Activated CD4-positive, alpha-beta memory T cell treated with anti-CD3 and anti-CD28 coated beads, Interleukin-2, amount 10 ng/mL, durations not matched to agents 7 days and 5 days (primary cell): ENCODE results near the gene EPHB2. TPM values are rescaled to one million over a fixed set of nuclear protein-coding genes. Genes with fewer than 3 reads are reported as not detected.

Experiments used
- CTCF ChIA-PET: fragments of 350-600 bp; sonication (Branson Sonifier 250); formaldehyde crosslinking; loops from one replicate; lab custom pipeline; 2021; ENCODE audit warnings: antibody characterized with exemption, inconsistent platforms; lab: Charles Lee
- POLR2A ChIA-PET: fragments of 350-600 bp; sonication (Branson Sonifier 250); formaldehyde crosslinking; loops from one replicate; lab custom pipeline; 2021; ENCODE audit warnings: antibody characterized with exemption; lab: Charles Lee
- DNase-seq: peaks from one replicate; pipeline ENCODE4 v3.0.0-alpha.2; 2020
- H3K27ac Mint-ChIP-seq: one replicate; pipeline ENCODE4 v1.8.0; 2021; ENCODE audit warnings: mild to moderate bottlenecking, mixed read lengths
- H3K27me3 Mint-ChIP-seq: one replicate; pipeline ENCODE4 v1.8.0; 2021; ENCODE audit warnings: mixed read lengths
- H3K36me3 Mint-ChIP-seq: one replicate; pipeline ENCODE4 v1.8.0; 2021; ENCODE audit warnings: low read depth, mixed read lengths
- H3K4me1 Mint-ChIP-seq: one replicate; pipeline ENCODE4 v1.8.0; 2021; ENCODE audit warnings: mixed read lengths
- H3K4me3 Mint-ChIP-seq: one replicate; pipeline ENCODE4 v1.8.0; 2021; ENCODE audit warnings: mild to moderate bottlenecking, mixed read lengths
- H3K9me3 Mint-ChIP-seq: one replicate; pipeline ENCODE4 v1.8.0; 2021; ENCODE audit warnings: mixed read lengths
- total RNA-seq, 2 experiments: library from RNA; stranded (reverse); gene quantifications; one replicate each; pipeline ENCODE4 v1.2.3, GENCODE V29; 2021

The EPHB2 gene
- total RNA-seq, 2 experiments from 2014 or later: not detected

- Mint-ChIP-seq H3K36me3 (peaks cover 2% of the 10 kb centered on the region), H3K9me3 (no peaks in the 10 kb centered on the region), H3K4me3 (no peak overlapping the region), H3K27ac (no peak overlapping the region), H3K4me1 (peaks cover 15% of the 10 kb centered on the region), H3K27me3 (peaks cover 42% of the 10 kb centered on the region)
- no peak for DNase-seq
- CTCF ChIA-PET: no interaction called here
- POLR2A ChIA-PET: no interaction called here
Measured at GRCh38 chr1:22714455-22714854, 3.8 kb downstream of the EPHB2 start.

GRCh38 chr1:22717037-22717760, 6.6 kb downstream of the EPHB2 start:
- no peaks in the 10 kb centered on the region for H3K9me3 Mint-ChIP-seq
- H3K4me1 Mint-ChIP-seq: peaks cover 6% of the 10 kb centered on the region
- ChIA-PET CTCF (no interaction called here), POLR2A (no interaction called here)
- H3K36me3 Mint-ChIP-seq: no peaks in the 10 kb centered on the region
- no peak for DNase-seq
- peaks cover 30% of the 10 kb centered on the region for H3K27me3 Mint-ChIP-seq
- H3K4me3 Mint-ChIP-seq: no peak overlapping the region
- H3K27ac Mint-ChIP-seq: no peak overlapping the region

GRCh38 chr1:22721122-22721873, 10.7 kb downstream of the EPHB2 start:
- H3K27ac Mint-ChIP-seq: no peak overlapping the region
- peaks cover 14% of the 10 kb centered on the region for H3K27me3 Mint-ChIP-seq
- H3K4me3 Mint-ChIP-seq: no peak overlapping the region
- no peaks in the 10 kb centered on the region for H3K9me3 Mint-ChIP-seq
- no peaks in the 10 kb centered on the region for H3K36me3 Mint-ChIP-seq
- ChIA-PET CTCF (interaction anchor here (1.4 kb wide), 1 partner anchor 17 kb away, joined by 3 read pairs; no protein-coding TSS in a partner anchor), POLR2A (no interaction called here)
- DNase-seq: no peak
- no peaks in the 10 kb centered on the region for H3K4me1 Mint-ChIP-seq

- Mint-ChIP-seq H3K4me3 (no peak overlapping the region), H3K4me1 (no peaks in the 10 kb centered on the region), H3K27me3 (peaks cover 14% of the 10 kb centered on the region), H3K9me3 (no peaks in the 10 kb centered on the region), H3K36me3 (no peaks in the 10 kb centered on the region), H3K27ac (no peak overlapping the region)
- no peak for DNase-seq
- ChIA-PET POLR2A (no interaction called here), CTCF (no interaction called here)
Measured at GRCh38 chr1:22722901-22723550, 12.4 kb downstream of the EPHB2 start.

- Mint-ChIP-seq H3K27me3 (peaks cover 14% of the 10 kb centered on the region), H3K4me3 (no peak overlapping the region), H3K27ac (no peak overlapping the region), H3K4me1 (no peaks in the 10 kb centered on the region), H3K36me3 (no peaks in the 10 kb centered on the region), H3K9me3 (no peaks in the 10 kb centered on the region)
- CTCF ChIA-PET: no interaction called here
- POLR2A ChIA-PET: no interaction called here
- no peak for DNase-seq
Measured at GRCh38 chr1:22727873-22728272, 17.2 kb downstream of the EPHB2 start.

GRCh38 chr1:22728751-22729399, 18.2 kb downstream of the EPHB2 start:
- Mint-ChIP-seq H3K27ac (no peak overlapping the region), H3K36me3 (no peaks in the 10 kb centered on the region), H3K9me3 (no peaks in the 10 kb centered on the region), H3K4me3 (no peak overlapping the region), H3K27me3 (peaks cover 12% of the 10 kb centered on the region), H3K4me1 (no peaks in the 10 kb centered on the region)
- ChIA-PET CTCF (interaction anchor here (1.1 kb wide), 1 partner anchor 133 kb away, joined by 3 read pairs; no protein-coding TSS in a partner anchor), POLR2A (no interaction called here)
- no peak for DNase-seq

GRCh38 chr1:22729400-22729773, 18.7 kb downstream of the EPHB2 start:
- DNase-seq: no peak
- POLR2A ChIA-PET: no interaction called here
- H3K4me1 Mint-ChIP-seq: no peaks in the 10 kb centered on the region
- no peak overlapping the region for H3K27ac Mint-ChIP-seq
- H3K4me3 Mint-ChIP-seq: no peak overlapping the region
- CTCF ChIA-PET: interaction anchor here (1.1 kb wide), 1 partner anchor 133 kb away, joined by 3 read pairs; no protein-coding TSS in a partner anchor
- no peaks in the 10 kb centered on the region for H3K9me3 Mint-ChIP-seq
- peaks cover 7% of the 10 kb centered on the region for H3K27me3 Mint-ChIP-seq
- H3K36me3 Mint-ChIP-seq: no peaks in the 10 kb centered on the region

- Mint-ChIP-seq H3K4me3 (no peak overlapping the region), H3K27ac (no peak overlapping the region), H3K36me3 (no peaks in the 10 kb centered on the region), H3K9me3 (no peaks in the 10 kb centered on the region), H3K27me3 (peaks cover 5% of the 10 kb centered on the region), H3K4me1 (no peaks in the 10 kb centered on the region)
- ChIA-PET CTCF (no interaction called here), POLR2A (no interaction called here)
- no peak for DNase-seq
Measured at GRCh38 chr1:22729912-22730311, 19.3 kb downstream of the EPHB2 start.

- ChIA-PET POLR2A (no interaction called here), CTCF (interaction anchor here (2.1 kb wide), 1 partner anchor 27 kb away, joined by 7 read pairs; no protein-coding TSS in a partner anchor)
- Mint-ChIP-seq H3K36me3 (no peaks in the 10 kb centered on the region), H3K27ac (no peak overlapping the region), H3K27me3 (no peaks in the 10 kb centered on the region), H3K9me3 (no peaks in the 10 kb centered on the region), H3K4me1 (no peaks in the 10 kb centered on the region), H3K4me3 (no peak overlapping the region)
- no peak for DNase-seq
Measured at GRCh38 chr1:22731924-22732720, 21.5 kb downstream of the EPHB2 start.

GRCh38 chr1:22733643-22734042, 23.0 kb downstream of the EPHB2 start:
- H3K4me1 Mint-ChIP-seq: no peaks in the 10 kb centered on the region
- H3K27me3 Mint-ChIP-seq: no peaks in the 10 kb centered on the region
- POLR2A ChIA-PET: no interaction called here
- DNase-seq: no peak
- no peaks in the 10 kb centered on the region for H3K9me3 Mint-ChIP-seq
- CTCF ChIA-PET: interaction anchor here (0.6 to 2.1 kb wide), 2 partner anchors 29 to 816 kb away, joined by 3 to 7 read pairs; no protein-coding TSS in a partner anchor
- H3K36me3 Mint-ChIP-seq: no peaks in the 10 kb centered on the region
- no peak overlapping the region for H3K27ac Mint-ChIP-seq
- no peak overlapping the region for H3K4me3 Mint-ChIP-seq

- Mint-ChIP-seq H3K27me3 (peaks cover 5% of the 10 kb centered on the region), H3K27ac (no peak overlapping the region), H3K9me3 (no peaks in the 10 kb centered on the region), H3K4me3 (no peak overlapping the region), H3K4me1 (no peaks in the 10 kb centered on the region), H3K36me3 (no peaks in the 10 kb centered on the region)
- no peak for DNase-seq
- ChIA-PET CTCF (interaction anchor here (1.1 kb wide), 1 partner anchor 9 kb away, joined by 4 read pairs; no protein-coding TSS in a partner anchor), POLR2A (no interaction called here)
Measured at GRCh38 chr1:22736501-22737080, 26.0 kb downstream of the EPHB2 start.
